ENCODE measurements around the gene SEPTIN8.

The SEPTIN8 gene

DNA sequence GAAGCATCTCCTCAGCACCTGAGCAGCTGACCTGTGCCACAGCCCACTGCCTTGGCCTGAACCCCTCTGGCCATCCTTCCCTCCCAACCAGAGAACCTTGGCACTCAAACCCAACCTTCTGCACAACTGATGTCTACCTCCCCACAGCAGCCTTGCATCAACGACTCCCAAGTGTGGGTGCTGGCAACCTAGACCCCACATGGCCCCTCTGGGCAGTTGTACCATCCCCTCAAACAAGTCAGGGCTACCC is 10.3 kb downstream of the SEPTIN8 start:
- no peak overlapping the region for H3K4me3 ChIP-seq (ENCODE audit: low read length)
- H3K9ac ChIP-seq (ENCODE audit: low read length), result no peak overlapping the region
- no peaks in the 10 kb centered on the region for H3K9me3 ChIP-seq (ENCODE audit: control insufficient read depth, low read length)
- H3K27me3 ChIP-seq (ENCODE audit: control insufficient read depth, insufficient read depth, low read length), result no peaks in the 10 kb centered on the region
- peaks cover 19% of the 10 kb centered on the region for H3K36me3 ChIP-seq (ENCODE audit: control insufficient read depth, insufficient read depth, low read length)
- peaks cover 22% of the 10 kb centered on the region for H3K4me1 ChIP-seq (ENCODE audit: control insufficient read depth, insufficient read depth, low read length)

GRCh38 chr5:132766020-132766805 is 10.8 kb downstream of the SEPTIN8 start:
- peaks cover 22% of the 10 kb centered on the region for H3K4me1 ChIP-seq (ENCODE audit: control insufficient read depth, insufficient read depth, low read length)
- H3K4me3 ChIP-seq (ENCODE audit: low read length), result no peak overlapping the region
- no peaks in the 10 kb centered on the region for H3K9me3 ChIP-seq (ENCODE audit: control insufficient read depth, low read length)
- H3K9ac ChIP-seq (ENCODE audit: low read length), result no peak overlapping the region
- H3K27me3 ChIP-seq (ENCODE audit: control insufficient read depth, insufficient read depth, low read length), result no peaks in the 10 kb centered on the region
- peaks cover 20% of the 10 kb centered on the region for H3K36me3 ChIP-seq (ENCODE audit: control insufficient read depth, insufficient read depth, low read length)

DNA sequence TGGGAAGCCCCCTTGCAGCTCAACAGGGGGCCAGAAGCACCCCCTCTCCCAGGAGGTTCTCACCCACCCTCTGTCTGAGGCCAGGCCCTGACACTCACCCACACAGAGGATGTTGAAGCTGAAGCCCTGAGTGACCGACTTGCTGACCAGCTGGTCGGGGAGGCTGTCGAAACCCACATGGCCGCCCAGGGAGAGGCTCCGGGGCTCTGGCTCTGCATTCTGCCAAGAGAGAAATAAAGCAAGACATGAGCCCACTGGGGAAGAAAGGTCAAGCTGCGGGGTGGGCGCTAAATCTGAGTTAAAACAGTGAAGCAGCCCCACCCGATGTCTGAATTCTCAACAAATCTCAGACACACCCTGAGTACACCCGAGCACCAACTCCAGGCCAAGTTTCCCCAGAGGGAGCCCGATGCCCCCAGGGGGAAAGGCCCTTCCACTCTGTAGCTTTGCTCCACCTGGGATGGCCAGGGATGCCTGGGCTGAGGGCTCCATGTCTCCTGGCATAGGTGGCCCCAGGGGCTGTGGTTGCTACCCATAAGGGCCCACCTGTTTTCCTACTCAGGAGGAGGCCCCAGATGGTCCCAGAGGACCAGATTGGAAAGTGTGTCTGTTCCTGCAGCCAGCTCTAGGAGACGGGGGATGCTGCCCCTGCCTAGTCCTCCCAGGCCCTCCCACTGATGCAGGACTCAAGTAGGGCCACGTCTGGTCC is 11.6 kb downstream of the SEPTIN8 start:
- peaks cover 22% of the 10 kb centered on the region for H3K4me1 ChIP-seq (ENCODE audit: control insufficient read depth, insufficient read depth, low read length)
- no peak overlapping the region for H3K9ac ChIP-seq (ENCODE audit: low read length)
- H3K4me3 ChIP-seq (ENCODE audit: low read length), result no peak overlapping the region
- no peaks in the 10 kb centered on the region for H3K27me3 ChIP-seq (ENCODE audit: control insufficient read depth, insufficient read depth, low read length)
- H3K9me3 ChIP-seq (ENCODE audit: control insufficient read depth, low read length), result no peaks in the 10 kb centered on the region
- H3K36me3 ChIP-seq (ENCODE audit: control insufficient read depth, insufficient read depth, low read length), result peaks cover 20% of the 10 kb centered on the region

- Histone ChIP-seq H3K36me3 (ENCODE audit: control insufficient read depth, insufficient read depth, low read length) (peaks cover 20% of the 10 kb centered on the region), H3K9ac (ENCODE audit: low read length) (no peak overlapping the region), H3K9me3 (ENCODE audit: control insufficient read depth, low read length) (no peaks in the 10 kb centered on the region), H3K4me1 (ENCODE audit: control insufficient read depth, insufficient read depth, low read length) (peaks cover 19% of the 10 kb centered on the region), H3K27me3 (ENCODE audit: control insufficient read depth, insufficient read depth, low read length) (no peaks in the 10 kb centered on the region), H3K4me3 (ENCODE audit: low read length) (no peak overlapping the region)
These were observed 12.3 kb downstream of the SEPTIN8 start for GRCh38 chr5:132764671-132765238.

DNA sequence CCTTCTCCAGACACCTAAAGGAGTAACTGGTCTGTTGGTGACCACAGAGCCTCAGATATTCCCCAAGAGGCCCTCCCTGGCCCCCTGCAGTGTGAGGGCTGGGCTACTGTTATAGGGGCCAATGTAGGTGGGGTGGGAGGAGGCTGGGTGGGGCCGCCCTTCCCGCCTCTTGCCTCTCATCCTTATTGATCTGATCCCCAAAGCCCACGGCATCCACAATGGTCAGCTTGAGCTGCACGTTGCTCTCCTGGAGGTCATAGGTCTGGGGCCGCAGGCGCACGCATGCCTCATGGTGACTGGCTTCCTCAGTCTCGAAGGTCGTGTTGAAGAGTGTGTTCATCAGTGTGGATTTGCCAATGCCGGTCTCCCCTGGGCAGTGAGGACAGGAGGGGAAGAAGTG is 13.0 kb downstream of the SEPTIN8 start:
- Histone ChIP-seq H3K4me1 (ENCODE audit: control insufficient read depth, insufficient read depth, low read length) (peaks cover 19% of the 10 kb centered on the region), H3K36me3 (ENCODE audit: control insufficient read depth, insufficient read depth, low read length) (peaks cover 24% of the 10 kb centered on the region), H3K27me3 (ENCODE audit: control insufficient read depth, insufficient read depth, low read length) (no peaks in the 10 kb centered on the region), H3K9ac (ENCODE audit: low read length) (no peak overlapping the region), H3K9me3 (ENCODE audit: control insufficient read depth, low read length) (no peaks in the 10 kb centered on the region), H3K4me3 (ENCODE audit: low read length) (no peak overlapping the region)

- no peak overlapping the region for H3K9ac ChIP-seq (ENCODE audit: low read length)
- no peaks in the 10 kb centered on the region for H3K9me3 ChIP-seq (ENCODE audit: control insufficient read depth, low read length)
- H3K27me3 ChIP-seq (ENCODE audit: control insufficient read depth, insufficient read depth, low read length), result no peaks in the 10 kb centered on the region
- peaks cover 19% of the 10 kb centered on the region for H3K4me1 ChIP-seq (ENCODE audit: control insufficient read depth, insufficient read depth, low read length)
- H3K4me3 ChIP-seq (ENCODE audit: low read length), result no peak overlapping the region
- peaks cover 24% of the 10 kb centered on the region for H3K36me3 ChIP-seq (ENCODE audit: control insufficient read depth, insufficient read depth, low read length)
These were observed 13.6 kb downstream of the SEPTIN8 start for GRCh38 chr5:132763181-132764036.

- Histone ChIP-seq H3K9me3 (ENCODE audit: control insufficient read depth, low read length) (no peaks in the 10 kb centered on the region), H3K4me1 (ENCODE audit: control insufficient read depth, insufficient read depth, low read length) (peaks cover 17% of the 10 kb centered on the region), H3K36me3 (ENCODE audit: control insufficient read depth, insufficient read depth, low read length) (peaks cover 26% of the 10 kb centered on the region), H3K4me3 (ENCODE audit: low read length) (no peak overlapping the region), H3K9ac (ENCODE audit: low read length) (no peak overlapping the region), H3K27me3 (ENCODE audit: control insufficient read depth, insufficient read depth, low read length) (no peaks in the 10 kb centered on the region)
These were observed 14.6 kb downstream of the SEPTIN8 start for GRCh38 chr5:132762246-132763000.

- Histone ChIP-seq H3K9ac (ENCODE audit: low read length) (no peak overlapping the region), H3K9me3 (ENCODE audit: control insufficient read depth, low read length) (no peaks in the 10 kb centered on the region), H3K4me1 (ENCODE audit: control insufficient read depth, insufficient read depth, low read length) (peaks cover 13% of the 10 kb centered on the region), H3K4me3 (ENCODE audit: low read length) (no peak overlapping the region), H3K27me3 (ENCODE audit: control insufficient read depth, insufficient read depth, low read length) (no peaks in the 10 kb centered on the region), H3K36me3 (ENCODE audit: control insufficient read depth, insufficient read depth, low read length) (peaks cover 28% of the 10 kb centered on the region)
These were observed 15.5 kb downstream of the SEPTIN8 start for GRCh38 chr5:132761321-132762240.

- Histone ChIP-seq H3K4me3 (ENCODE audit: low read length) (no peak overlapping the region), H3K9ac (ENCODE audit: low read length) (no peak overlapping the region), H3K4me1 (ENCODE audit: control insufficient read depth, insufficient read depth, low read length) (peaks cover 5% of the 10 kb centered on the region), H3K36me3 (ENCODE audit: control insufficient read depth, insufficient read depth, low read length) (peaks cover 28% of the 10 kb centered on the region), H3K27me3 (ENCODE audit: control insufficient read depth, insufficient read depth, low read length) (no peaks in the 10 kb centered on the region), H3K9me3 (ENCODE audit: control insufficient read depth, low read length) (no peaks in the 10 kb centered on the region)
These were observed 16.3 kb downstream of the SEPTIN8 start for GRCh38 chr5:132760601-132761317.

DNA sequence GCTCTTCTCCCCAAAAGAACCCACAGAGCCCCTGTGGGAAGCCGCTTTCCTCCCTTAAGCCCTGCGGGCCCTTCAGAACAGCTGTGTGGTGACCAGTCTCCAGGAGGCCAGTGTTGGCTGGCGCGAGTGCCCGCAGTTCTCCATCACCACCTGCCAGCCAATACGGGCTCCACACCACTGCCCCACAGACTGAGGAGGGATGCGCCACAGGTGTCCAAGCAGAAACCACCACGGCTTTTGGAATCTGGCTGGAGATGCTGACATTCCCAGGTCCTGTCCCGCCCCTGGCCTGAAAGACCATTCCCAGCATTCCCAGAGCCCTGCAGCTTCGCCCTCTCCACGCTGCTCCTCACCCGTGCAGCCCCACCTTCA is 17.0 kb downstream of the SEPTIN8 start:
- Histone ChIP-seq H3K9ac (ENCODE audit: low read length) (no peak overlapping the region), H3K9me3 (ENCODE audit: control insufficient read depth, low read length) (no peaks in the 10 kb centered on the region), H3K4me3 (ENCODE audit: low read length) (no peak overlapping the region), H3K36me3 (ENCODE audit: control insufficient read depth, insufficient read depth, low read length) (peaks cover 28% of the 10 kb centered on the region), H3K4me1 (ENCODE audit: control insufficient read depth, insufficient read depth, low read length) (no peaks in the 10 kb centered on the region), H3K27me3 (ENCODE audit: control insufficient read depth, insufficient read depth, low read length) (no peaks in the 10 kb centered on the region)

Measured in mucosa of stomach (tissue), 1 donor.